GM19467 (cell line): Measurements from ENCODE around the gene UPF2.
A peak's percentile ranks its signal among the peaks of the same experiment; 100 is the strongest.
"Not testable (repeated sequence)": the region's sequence is repeated elsewhere in the genome, so short reads cannot be mapped to it uniquely, and the experiment has no call there.

ENCODE experiments used
- ATAC-seq: cut with Tn5 transposase; IDR thresholded peaks from one replicate; pipeline ENCODE4 v1.9.1; 2021; ENCODE audit warnings: mild to moderate bottlenecking, moderate library complexity; ENCODE audit not compliant: unreplicated experiment

Gene UPF2

DNA sequence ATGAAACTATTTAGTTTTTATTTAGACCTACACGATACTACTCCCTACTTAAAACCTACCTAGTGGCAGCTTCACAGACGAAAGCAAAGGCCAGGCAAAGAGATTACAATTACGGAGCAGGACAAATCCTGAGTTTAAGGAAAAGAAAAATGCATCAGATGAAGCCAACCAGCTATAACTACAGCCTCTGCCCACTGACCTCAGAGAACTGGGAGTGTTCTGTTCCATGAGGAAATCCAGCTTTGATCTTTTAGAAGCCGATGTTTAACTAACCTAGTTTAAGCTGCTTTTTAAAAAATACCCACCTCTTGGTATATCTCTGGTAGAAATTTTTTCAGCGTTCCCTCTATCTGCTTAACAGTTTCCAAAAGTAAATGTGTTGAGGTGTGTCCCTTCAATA is 3.0 kb upstream of the UPF2 start:
- ATAC-seq = no peak

GRCh38 chr10:12042409-12042796 is 206 bp downstream of the UPF2 start:
- peak; percentile 1 for ATAC-seq

DNA sequence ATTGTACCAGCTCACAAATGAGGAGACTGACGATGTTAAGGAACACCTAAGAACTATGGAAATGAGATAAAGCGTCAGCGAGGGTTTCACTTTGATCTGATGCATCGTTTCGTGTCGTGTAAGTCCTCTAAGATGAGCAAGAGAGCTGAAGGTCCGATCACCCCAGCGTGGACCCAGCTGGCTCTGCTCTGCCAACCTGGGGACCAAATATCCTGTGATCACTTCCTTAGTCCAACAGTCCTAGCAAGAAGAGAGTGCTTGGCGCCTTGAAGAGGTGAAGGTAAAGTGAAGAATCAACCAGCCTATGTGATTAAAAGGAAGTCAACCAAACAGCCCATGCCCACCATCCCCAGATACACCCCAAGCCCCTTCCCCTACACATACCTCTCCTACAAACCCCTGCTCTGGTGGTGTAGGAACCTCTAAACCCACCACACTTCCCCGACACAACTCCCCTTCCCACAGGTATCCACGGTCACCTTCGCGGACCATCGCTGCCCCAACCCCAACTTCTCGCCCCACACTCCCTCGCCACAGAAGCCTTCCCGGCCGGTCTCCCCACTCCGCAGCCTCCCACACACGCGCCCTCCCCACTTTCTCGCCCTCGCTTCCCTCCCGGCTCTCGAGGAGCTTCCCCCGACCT is 722 bp downstream of the UPF2 start:
- ATAC-seq = no peak

- no peak for ATAC-seq
These were observed 6.4 kb downstream of the UPF2 start for GRCh38 chr10:12036073-12036655.

GRCh38 chr10:12031404-12031803 is 11.2 kb downstream of the UPF2 start:
- ATAC-seq = no peak

GRCh38 chr10:12027539-12027938 is 15.1 kb downstream of the UPF2 start:
- ATAC-seq = peak; percentile 94

GRCh38 chr10:12025591-12025990 is 17.0 kb downstream of the UPF2 start:
- ATAC-seq = no peak

GRCh38 chr10:12022580-12023257 is 19.9 kb downstream of the UPF2 start:
- no peak for ATAC-seq

- no peak for ATAC-seq
These were observed 22.0 kb downstream of the UPF2 start for GRCh38 chr10:12020574-12020973.

DNA sequence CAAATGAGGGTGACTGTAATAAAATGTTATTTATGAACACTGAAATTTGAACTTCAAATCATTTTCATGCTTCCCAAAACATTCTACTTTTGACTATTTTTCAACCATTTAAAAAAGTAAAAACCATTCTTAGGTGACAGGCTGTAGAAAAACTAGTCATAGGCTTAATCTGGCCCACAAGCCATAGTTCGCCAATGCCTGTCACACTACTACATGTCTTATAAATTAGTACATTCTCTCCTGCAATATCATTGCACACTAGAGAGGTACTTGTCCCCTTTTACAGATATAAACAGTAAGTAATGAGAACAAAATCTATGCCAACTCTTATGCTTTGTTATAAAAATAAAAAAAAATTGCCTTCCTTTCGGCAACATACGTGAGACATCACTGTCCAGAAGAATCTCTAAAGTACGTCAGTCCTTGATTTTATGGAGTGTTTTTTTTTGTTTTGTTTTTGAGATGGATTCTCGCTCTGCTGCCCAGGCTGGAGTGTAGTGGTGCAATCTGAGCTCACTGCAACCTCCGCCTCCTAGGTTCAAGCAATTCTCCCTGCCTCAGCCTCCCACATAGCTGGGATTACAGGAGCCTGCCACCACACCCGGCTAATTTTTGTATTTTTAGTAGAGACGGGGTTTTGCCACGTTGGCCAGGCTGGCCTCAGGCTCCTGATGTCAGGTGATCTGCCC is 23.2 kb downstream of the UPF2 start:
- no peak for ATAC-seq

DNA sequence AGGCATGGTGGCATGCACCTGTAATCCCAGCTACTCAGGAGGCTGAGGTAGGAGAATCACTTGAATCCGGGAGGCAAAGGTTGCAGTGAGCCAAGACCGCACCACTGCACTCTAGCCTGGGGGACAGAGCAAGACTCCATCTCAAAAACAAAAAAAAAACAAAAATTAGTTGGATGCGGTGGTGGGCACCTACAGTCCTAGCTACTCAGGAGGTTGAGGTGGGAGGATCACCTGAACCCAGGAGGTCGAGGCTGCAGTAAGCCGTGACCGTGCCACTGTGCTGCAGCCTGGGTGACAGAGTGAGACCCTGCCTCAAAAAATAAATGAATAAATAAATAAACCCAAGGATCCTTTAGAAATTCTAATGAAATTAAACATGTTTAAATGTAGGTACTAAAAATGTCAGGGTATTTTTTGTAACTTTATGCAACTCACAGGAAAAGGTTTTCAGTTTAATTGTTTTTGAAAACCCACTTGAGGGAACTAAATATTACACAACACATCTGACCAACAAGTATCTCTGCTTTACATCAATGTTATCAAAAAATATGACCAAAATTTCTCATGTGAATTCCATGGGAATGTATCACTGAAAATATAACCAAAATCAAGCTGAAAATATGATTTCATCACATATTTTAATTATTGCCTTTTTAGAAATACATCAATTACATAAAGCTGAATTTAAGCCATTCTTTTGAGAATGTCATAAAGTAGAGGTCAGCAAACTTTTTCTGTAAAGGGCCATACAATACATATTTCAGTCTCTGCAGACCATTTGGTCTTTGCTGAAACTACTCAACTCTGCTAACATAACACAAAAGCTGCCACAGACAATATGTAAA is 23.9 kb downstream of the UPF2 start:
- no peak for ATAC-seq

GRCh38 chr10:12013926-12014325 is 28.7 kb downstream of the UPF2 start:
- no peak for ATAC-seq

- ATAC-seq = not testable (repeated sequence)
These were observed 29.2 kb downstream of the UPF2 start for GRCh38 chr10:12013391-12013790.

DNA sequence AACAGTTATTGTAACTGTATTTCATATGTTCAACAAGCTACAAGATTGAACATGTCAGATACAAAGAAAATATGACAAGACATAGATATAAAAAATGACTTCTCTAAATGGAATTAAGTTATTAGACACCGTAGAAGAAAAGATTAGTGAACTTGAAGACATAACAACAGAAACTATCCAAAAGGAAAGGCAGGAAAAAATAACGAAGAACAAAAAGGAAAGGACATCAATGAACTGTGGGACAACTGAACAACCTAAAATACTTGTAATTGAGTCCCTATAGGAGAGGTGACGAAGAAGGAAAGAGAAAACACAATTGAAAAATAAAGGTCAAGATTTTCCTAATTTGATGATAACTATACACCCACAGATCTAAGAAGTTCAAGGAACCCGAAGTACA is 32.3 kb downstream of the UPF2 start:
- no peak for ATAC-seq

DNA sequence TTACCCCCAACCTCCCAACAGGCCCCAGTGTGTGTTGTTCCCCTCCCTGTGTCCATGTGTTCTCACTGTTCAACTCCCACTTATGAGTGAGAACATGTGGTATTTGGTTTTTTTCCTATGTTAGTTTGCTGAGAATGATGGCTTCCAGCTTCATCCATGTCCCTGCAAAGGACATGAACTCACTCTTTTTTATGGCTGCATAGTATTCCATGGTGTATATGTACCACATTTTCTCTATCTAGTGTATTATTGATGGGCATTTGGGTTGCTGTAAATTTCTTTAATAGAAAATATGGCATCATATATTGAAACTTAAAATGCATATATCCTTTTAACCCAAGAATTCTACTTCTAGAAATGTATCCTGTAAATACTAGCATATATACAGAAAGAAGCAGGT is 33.8 kb downstream of the UPF2 start:
- not testable (repeated sequence) for ATAC-seq

GRCh38 chr10:12006671-12007070 is 35.9 kb downstream of the UPF2 start:
- ATAC-seq = no peak

DNA sequence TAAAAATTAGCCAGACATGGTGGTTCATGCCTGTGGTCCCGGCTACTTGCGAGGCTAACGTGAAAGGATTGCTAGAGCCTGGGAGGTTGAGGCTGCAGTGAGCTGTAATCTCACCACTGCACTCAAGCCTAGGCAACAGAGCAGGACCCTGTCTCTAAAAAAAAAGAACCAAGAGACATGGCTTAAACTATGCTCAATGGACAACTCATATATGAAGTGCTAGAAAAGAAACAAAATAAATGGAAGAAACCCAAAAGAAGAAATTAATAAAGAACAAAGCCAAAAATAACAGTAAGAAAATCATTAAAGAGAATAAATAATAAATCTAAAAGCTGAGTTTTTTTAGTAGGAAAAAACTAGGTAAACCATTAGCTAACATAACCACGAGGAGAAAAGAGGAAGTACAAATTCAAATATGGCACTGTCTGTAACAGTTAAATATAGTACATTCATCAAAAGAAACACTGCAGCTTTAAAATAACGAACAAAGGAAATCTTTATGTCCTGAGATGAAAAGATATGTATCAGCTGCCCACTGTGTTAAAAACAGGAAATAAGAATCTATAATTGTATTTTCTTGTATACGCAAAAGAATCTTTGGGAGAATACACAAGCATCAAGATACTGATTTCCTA is 48.7 kb downstream of the UPF2 start:
- peak; percentile 70 for ATAC-seq

GRCh38 chr10:11988924-11989323 is 53.7 kb downstream of the UPF2 start:
- no peak for ATAC-seq

- ATAC-seq = no peak
These were observed 55.9 kb downstream of the UPF2 start for GRCh38 chr10:11986593-11987216.

GRCh38 chr10:11982253-11982652 is 60.4 kb downstream of the UPF2 start:
- ATAC-seq = no peak
